GM23338 (cell line): ENCODE measurements around the gene EGLN2.

Experiments
- CREB1 ChIP-seq: fragments of 250-450 bp; sonication (Bioruptor Pico); IDR thresholded peaks from 2 replicates; pipeline ENCODE4 v1.5.0; 2020; ENCODE audit warnings: low read depth, mild to moderate bottlenecking, moderate library complexity
- JUNB ChIP-seq: IDR thresholded peaks from one replicate; pipeline ENCODE4 v1.6.1; 2016; ENCODE audit warnings: antibody characterized with exemption; ENCODE audit not compliant: unreplicated experiment
- POLR2AphosphoS5 ChIP-seq: IDR thresholded peaks from 2 replicates; pipeline ENCODE4 v1.6.1; 2016; ENCODE audit warnings: antibody characterized with exemption, low read depth
- TF ChIP-seq, protein P1 (sequence below), 2 experiments: fragments of 200-600 bp in 1 of 2; sonication (generic) in 1 of 2; conservative IDR thresholded peaks; 2 replicates each; pipeline versions ENCODE4 v1.5.1 to v1.6.1; 2016 to 2017; ENCODE audit warnings: antibody characterized with exemption in 2 of 2, low read depth in 2 of 2, mild to moderate bottlenecking in 2 of 2, moderate library complexity in 1 of 2
- TF ChIP-seq, protein P2 (sequence below): fragments of 250-450 bp; sonication (Bioruptor Pico); IDR thresholded peaks from 2 replicates; pipeline ENCODE4 v1.5.0; 2020; ENCODE audit warnings: mild to moderate bottlenecking, moderate library complexity

DNA sequence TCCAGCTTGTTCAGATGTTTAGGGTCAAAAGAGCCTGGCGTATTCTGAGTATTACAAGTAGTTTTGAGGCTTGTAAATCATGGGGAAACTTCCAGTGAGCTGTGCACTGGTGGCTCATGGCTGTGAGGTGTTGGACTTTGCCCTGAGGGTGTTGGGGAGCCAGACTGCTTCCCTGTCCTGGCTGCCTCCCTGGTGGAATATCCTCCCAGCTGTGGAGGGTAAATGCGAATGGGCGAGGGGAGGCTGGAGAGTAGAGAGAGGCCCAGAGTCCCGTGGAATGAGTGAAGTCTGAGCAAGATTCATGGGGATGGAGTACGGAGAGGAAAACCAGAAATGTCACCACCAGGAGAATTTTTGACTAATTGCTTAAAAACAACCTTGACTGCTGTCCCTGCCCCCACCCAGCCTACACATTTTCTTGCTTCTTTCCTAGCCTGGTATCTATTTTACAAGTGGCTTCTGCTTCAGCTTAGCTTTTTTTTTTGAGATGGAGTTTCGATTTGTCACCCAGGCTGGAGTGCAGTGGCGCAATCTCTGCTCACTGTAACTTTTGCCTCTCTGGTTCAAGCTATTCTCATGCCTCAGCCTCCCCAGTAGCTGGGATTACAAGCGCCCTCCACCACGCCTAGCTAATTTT is 44.3 kb upstream of the EGLN2 start:
- TF ChIP-seq, protein P1, sequence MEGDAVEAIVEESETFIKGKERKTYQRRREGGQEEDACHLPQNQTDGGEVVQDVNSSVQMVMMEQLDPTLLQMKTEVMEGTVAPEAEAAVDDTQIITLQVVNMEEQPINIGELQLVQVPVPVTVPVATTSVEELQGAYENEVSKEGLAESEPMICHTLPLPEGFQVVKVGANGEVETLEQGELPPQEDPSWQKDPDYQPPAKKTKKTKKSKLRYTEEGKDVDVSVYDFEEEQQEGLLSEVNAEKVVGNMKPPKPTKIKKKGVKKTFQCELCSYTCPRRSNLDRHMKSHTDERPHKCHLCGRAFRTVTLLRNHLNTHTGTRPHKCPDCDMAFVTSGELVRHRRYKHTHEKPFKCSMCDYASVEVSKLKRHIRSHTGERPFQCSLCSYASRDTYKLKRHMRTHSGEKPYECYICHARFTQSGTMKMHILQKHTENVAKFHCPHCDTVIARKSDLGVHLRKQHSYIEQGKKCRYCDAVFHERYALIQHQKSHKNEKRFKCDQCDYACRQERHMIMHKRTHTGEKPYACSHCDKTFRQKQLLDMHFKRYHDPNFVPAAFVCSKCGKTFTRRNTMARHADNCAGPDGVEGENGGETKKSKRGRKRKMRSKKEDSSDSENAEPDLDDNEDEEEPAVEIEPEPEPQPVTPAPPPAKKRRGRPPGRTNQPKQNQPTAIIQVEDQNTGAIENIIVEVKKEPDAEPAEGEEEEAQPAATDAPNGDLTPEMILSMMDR (conservative IDR thresholded peaks at IDR 0.05; ENCODE audit: low read depth in 2 of 2): no peak
- TF ChIP-seq POLR2AphosphoS5 (no peak), JUNB (no peak), CREB1 (CRISPR knock-in tag) (no peak)
- TF ChIP-seq, protein P2, sequence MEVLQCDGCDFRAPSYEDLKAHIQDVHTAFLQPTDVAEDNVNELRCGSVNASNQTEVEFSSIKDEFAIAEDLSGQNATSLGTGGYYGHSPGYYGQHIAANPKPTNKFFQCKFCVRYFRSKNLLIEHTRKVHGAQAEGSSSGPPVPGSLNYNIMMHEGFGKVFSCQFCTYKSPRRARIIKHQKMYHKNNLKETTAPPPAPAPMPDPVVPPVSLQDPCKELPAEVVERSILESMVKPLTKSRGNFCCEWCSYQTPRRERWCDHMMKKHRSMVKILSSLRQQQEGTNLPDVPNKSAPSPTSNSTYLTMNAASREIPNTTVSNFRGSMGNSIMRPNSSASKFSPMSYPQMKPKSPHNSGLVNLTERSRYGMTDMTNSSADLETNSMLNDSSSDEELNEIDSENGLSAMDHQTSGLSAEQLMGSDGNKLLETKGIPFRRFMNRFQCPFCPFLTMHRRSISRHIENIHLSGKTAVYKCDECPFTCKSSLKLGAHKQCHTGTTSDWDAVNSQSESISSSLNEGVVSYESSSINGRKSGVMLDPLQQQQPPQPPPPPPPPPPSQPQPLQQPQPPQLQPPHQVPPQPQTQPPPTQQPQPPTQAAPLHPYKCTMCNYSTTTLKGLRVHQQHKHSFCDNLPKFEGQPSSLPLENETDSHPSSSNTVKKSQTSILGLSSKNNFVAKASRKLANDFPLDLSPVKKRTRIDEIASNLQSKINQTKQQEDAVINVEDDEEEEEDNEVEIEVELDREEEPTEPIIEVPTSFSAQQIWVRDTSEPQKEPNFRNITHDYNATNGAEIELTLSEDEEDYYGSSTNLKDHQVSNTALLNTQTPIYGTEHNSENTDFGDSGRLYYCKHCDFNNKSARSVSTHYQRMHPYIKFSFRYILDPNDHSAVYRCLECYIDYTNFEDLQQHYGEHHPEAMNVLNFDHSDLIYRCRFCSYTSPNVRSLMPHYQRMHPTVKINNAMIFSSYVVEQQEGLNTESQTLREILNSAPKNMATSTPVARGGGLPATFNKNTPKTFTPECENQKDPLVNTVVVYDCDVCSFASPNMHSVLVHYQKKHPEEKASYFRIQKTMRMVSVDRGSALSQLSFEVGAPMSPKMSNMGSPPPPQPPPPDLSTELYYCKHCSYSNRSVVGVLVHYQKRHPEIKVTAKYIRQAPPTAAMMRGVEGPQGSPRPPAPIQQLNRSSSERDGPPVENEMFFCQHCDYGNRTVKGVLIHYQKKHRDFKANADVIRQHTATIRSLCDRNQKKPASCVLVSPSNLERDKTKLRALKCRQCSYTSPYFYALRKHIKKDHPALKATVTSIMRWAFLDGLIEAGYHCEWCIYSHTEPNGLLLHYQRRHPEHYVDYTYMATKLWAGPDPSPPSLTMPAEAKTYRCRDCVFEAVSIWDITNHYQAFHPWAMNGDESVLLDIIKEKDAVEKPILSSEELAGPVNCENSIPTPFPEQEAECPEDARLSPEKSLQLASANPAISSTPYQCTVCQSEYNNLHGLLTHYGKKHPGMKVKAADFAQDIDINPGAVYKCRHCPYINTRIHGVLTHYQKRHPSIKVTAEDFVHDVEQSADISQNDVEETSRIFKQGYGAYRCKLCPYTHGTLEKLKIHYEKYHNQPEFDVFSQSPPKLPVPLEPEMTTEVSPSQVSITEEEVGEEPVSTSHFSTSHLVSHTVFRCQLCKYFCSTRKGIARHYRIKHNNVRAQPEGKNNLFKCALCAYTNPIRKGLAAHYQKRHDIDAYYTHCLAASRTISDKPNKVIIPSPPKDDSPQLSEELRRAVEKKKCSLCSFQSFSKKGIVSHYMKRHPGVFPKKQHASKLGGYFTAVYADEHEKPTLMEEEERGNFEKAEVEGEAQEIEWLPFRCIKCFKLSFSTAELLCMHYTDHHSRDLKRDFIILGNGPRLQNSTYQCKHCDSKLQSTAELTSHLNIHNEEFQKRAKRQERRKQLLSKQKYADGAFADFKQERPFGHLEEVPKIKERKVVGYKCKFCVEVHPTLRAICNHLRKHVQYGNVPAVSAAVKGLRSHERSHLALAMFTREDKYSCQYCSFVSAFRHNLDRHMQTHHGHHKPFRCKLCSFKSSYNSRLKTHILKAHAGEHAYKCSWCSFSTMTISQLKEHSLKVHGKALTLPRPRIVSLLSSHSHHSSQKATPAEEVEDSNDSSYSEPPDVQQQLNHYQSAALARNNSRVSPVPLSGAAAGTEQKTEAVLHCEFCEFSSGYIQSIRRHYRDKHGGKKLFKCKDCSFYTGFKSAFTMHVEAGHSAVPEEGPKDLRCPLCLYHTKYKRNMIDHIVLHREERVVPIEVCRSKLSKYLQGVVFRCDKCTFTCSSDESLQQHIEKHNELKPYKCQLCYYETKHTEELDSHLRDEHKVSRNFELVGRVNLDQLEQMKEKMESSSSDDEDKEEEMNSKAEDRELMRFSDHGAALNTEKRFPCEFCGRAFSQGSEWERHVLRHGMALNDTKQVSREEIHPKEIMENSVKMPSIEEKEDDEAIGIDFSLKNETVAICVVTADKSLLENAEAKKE (CRISPR knock-in tag): no peak
